ENCODE results near the gene L3MBTL3.
"Not testable (repeated sequence)": the region's sequence is repeated elsewhere in the genome, so short reads cannot be mapped to it uniquely, and the experiment has no call there.

The L3MBTL3 gene

DNA sequence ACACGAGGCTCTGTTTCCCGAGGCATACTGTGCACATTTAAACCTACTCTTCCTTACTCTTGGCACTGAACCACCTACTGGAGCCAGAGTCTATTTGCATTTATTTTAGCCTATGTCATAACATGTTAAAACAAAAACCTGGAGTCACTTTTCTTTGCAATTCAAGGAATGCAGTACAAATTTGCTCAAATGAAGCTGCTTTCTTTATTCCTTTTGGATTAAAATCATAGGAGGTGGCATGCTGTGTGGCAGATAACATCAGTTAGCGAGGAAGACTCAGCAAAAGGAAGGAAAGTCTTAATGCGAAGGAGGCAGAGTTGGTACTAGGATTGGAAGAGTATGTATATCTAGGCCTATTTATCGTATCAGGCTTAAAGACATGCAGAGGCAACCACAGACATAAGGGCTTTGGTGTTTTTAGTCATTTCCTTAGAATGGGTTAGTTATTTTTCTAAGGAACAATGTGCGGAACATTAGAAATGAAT, 111.4 kb downstream of the L3MBTL3 start:
- DNase-seq, result no peak

DNA sequence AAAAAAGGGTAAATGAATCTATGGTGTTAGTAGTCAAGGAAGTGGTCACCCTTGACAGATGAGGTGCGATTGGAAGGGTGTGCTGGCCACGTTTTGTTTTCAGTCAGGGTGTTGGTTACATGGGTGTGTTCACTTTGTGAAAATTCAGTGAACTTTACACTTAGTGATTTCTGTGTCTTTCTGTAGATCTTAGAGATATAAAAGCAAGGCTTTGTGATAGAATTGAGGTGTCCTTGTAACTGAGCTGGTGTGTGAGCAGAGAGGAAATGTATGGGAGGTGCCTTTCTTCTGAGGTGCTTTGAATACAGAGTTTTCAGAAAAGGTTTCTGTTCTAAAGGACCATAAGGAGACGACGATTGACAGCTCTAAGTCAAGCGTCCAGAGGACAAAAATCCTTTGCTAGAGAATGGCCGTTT, 113.9 kb downstream of the L3MBTL3 start:
- DNase-seq, result no peak
- intact Hi-C loops (cut with DNase I), result no loop called here

More for the DNA sequence above, 111.4 kb downstream of the L3MBTL3 start:
- intact Hi-C loops (cut with DNase I), result no loop called here

DNA sequence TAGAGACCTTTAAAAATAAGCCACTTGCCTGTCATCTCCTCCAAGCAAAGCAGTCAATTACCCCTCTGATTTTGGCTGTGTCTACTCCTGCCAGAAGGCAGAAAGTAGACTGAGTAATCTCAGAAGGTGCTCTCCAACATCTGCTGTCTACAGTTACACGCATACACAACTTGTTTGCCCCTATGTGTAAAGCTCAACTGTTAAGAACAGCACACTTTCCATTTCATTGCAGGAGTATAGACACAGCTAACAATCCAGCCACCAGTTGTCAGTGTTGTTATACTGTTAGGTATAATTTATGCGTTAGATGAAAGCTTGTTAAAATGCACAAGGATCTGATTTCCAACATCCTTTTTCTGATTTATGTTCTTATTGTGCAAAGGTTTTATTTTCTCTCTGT, 116.2 kb downstream of the L3MBTL3 start:
- intact Hi-C loops (cut with DNase I), result no loop called here
- DNase-seq, result no peak

DNA sequence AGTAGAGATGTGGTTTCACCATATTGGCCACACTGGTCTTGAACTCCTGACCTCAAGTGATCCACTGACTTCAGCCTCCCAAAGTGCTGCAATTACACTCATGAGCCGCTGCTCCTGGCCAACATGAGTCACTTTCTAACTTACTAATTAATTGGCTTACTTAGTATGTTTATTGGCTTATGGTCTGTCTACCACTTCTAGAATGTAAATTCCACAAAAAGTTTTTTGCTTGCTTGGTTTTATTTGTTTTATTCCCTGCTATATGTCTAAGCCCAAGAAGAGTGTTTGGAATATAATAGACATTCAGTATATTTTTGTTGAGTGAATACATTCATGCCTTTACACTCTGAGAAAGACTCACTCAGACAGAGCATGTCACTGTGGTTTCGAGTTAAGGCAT, 118.4 kb downstream of the L3MBTL3 start:
- intact Hi-C loops (cut with DNase I), result no loop called here
- no peak for DNase-seq

DNA sequence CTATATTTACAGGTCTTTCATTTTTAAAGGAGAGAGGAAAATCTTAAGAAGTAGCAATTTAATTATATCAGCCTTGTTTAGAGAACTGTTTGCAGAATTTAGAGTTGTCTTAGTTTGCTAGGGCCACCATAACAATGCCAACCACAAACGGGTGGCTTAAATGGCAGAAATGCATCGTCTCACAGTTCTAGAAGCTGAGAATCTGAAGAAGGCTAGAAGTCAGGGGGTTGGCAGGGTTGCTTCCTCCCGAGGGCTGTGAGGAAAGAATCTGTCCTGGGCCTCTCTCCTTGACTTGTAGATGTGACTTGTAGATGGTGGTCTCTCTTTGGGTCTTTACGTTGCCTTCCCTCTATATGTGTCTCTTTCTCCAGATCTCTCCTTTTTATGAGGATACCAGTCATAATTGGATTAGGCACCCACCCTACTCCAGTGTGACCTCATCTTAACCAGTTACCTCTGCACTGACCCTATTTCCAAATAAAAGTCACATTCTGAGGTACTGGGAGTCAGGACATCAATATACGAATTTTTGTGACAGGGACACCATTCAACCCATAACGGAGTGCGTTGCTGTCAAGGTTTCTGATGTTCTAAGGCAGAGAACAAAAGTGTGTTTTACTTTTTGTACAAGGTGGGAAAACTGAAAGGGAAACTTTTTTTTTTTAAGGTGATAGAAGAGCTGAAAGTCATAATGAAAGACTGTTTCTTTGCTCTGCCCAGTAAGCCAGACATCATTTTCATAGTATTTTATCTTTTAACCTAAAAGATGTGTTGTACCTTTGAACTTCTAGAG, 119.9 kb downstream of the L3MBTL3 start:
- intact Hi-C loops (cut with DNase I), result no loop called here
- DNase-seq, result no peak

DNA sequence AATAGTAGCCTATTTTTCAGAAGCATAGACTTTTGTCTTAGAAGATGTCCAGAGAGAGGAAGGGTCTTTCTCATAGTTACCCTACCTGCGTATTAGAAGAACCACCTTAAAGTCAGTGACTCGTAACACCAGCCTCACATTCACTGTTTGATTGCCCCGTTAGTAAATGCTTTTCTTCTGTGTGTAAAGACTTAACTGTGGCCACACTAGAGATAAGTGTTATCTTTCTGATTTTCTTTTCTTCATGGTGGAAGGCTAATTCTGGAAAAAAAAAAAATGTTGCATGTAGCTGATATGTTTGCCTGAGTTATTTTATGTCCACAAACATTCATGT, 120.5 kb downstream of the L3MBTL3 start:
- intact Hi-C loops (cut with DNase I), result no loop called here
- no peak for DNase-seq

DNA sequence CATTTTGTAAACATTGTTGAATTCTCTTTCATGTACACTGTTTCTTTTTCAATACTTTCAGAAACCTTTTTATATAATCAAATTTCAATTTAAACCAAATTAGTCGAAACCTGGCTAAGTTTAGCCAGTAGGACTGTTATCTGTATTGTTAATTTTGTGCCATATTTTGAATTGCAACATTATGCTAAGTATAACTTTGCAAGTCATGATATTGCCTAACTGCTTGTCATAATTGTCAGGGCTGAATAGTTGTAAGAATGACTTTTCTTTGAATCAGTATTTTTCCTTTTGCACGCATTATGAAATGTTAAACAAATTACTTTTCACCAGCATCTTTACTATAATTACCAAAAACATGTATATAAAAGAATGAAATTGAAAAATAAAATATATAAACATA, 121.7 kb downstream of the L3MBTL3 start:
- intact Hi-C loops (cut with DNase I), result no loop called here
- no peak for DNase-seq

DNA sequence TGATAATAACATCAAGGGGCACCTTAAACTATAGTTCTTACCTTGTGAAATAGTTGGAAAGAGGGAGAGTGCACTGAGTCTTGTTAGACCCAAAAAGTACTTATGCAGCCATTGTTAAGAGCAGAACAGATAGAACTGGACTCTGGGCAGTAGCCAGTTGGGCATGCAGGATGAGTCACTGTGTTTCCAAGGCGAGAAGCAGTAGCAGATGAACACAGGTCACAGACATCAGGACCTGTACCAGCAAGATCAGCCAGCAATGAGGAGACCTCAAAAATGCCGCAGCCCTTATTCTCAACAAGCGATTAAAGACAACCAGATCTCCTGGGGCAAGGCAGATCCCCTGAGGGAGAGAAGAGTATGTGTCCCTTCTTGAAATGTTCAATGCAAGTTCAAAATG, 125.3 kb downstream of the L3MBTL3 start:
- intact Hi-C loops (cut with DNase I), result no loop called here
- no peak for DNase-seq

DNA sequence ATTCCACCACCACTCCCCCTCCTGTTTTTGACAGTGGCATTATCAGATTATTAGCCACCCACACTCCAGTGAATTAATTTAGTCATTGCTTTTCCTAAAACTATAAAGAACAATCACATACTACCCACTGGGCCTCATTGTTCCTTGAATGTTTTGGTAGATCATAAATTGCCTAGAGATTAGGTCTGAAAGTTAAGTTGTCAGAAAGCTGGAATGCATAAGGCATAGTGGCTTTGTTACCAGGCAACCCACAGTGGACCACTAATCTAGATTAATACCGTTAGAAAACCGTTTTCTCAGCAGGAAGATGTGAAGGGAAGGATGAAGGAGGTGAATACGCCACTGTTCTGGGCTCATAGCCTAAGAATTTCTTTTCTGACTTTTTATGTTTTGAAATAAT, 128.7 kb downstream of the L3MBTL3 start:
- DNase-seq, result no peak
- intact Hi-C loops (cut with DNase I), result no loop called here

DNA sequence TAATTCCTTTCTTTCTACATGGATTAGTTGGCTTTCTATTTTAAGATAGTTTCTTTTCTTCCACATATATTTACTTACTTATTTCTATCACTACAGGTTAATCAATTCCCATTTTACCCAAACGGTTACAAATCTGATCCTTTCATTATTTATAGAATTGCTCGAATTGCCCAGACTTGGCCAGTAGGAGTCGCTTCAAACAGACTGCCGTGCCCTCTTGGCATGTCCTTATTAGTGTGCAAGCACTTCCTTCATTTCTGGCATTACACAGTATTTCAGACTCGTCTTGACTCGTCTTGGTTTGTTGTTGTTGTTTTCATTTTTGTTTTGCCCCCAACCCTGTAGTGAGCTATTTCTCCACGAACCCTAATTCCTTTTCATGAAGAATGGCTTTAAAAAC, 129.8 kb downstream of the L3MBTL3 start:
- no peak for DNase-seq
- intact Hi-C loops (cut with DNase I), result no loop called here

DNA sequence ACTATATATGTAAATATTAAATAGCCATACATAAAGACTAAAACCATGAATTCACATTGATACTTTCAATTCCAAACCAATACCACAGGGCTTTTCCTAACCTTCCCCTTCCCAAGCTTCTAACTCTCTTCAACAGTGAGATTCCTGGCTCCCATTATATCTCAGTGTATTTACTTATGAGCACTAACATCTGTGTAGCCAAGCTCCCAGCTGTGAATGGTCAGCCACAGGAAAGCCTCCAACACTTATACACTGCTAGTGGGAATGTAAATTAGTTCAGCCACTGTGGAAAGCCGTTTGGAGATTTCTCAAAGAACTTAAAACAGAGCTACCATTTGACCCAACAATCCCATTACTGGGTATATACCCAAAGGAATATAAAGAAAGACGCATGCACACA, 130.6 kb downstream of the L3MBTL3 start:
- DNase-seq; intact Hi-C loops (cut with DNase I): not testable (repeated sequence)

DNA sequence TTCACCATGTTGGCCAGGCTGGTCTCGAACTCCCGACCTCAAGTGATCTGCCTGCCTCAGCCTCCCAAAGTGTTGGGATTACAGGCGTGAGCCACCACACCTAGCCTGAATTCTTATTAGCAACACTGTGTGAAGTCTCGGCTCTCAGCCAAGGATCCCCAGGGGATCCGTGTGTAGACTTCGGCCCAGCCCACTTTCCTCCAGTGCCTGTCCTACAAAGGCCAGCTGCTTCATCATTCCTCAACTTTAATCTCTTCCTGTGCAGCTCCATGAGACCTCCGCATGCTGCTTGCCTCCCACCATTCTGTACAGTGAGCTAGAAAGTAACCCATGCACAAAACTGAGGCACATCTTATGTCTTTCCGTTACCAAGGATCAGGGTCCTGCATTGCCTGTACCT, 132.5 kb downstream of the L3MBTL3 start:
- DNase-seq, result no peak
- intact Hi-C loops (cut with DNase I), result no loop called here

DNA sequence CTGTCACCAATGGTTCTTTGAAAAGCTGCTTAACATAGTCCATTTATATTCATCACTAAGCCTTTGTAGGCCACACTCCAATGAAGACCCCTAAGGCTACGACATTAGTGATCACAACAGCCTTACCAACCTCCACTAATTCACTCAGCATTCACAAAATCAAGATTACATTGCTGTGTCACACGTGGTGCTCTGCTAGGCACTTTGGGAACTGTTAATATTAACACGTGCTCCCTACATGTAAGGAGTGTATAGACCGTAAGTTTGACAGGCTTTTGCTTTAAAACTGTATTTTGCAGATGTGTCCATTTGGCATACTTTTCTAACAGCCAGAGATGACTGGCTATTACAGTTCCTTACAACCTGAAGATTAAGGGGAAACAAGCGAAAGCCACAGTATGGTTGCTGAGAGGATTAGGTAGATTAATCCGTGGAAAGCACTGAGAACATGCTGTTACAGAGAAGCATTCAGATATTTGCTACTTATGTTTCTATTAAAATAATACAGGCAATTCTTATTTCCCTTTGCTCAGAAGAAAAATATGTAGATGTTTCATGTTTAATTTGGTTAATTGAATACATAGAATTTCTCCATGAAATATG, 134.6 kb downstream of the L3MBTL3 start:
- no peak for DNase-seq
- intact Hi-C loops (cut with DNase I), result no loop called here

DNA sequence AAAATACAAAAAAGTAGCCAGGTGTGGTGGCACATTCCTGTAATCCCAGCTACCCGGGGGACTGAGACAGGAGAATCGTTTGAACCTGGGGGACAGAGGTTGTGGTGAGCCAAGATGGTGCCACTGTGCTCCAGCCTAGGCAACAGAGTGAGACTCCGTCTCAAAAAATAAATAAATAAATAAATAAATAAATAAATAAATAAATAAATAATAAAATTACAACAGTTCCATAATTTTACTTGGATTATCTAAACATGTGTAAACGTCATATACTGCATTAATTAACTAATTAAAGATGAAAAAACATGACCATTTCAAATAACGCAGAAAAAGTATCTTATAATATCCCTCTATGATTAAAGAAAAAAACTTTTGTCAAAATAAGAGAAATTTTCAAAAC, 138.5 kb downstream of the L3MBTL3 start:
- DNase-seq, result no peak
- intact Hi-C loops (cut with DNase I), result no loop called here

DNA sequence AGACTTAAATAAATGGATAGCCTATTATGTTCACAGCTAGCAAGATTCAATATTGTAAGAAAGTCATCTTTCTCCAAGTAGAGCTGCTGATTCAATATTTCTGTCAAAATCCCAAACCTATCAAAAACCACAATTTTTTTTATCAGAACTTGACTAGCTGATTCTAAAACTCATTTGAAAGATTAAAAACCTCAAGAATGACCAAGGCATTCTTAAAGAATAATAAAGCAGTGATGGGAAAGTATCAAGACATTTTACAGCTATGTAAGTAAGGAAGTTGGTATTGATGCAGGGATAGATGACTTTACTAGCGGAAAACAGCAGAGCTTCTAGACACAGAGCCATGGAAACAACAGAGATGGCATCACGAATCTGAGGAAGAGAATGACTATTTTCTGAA, 139.7 kb downstream of the L3MBTL3 start:
- intact Hi-C loops (cut with DNase I), result no loop called here
- no peak for DNase-seq

DNA sequence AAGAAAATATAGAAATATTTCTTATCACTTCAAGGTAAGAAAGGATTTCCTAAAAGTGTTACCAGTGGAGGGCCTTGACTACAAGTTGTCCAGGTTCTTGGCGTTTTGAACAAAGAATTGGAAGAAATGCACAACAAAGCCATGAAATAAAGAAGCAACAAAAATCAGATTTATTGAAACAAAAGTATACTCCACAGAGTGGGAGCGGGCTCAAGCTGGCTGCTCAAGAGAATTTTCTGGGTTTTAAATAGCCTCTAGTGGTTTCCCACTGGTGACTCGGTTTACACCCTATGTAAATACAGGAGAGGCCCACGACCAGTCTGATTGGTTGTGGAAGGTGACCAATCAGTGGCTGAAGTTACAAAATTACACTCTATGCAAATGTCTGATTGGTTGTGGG, 140.2 kb downstream of the L3MBTL3 start:
- intact Hi-C loops (cut with DNase I), result no loop called here
- DNase-seq, result no peak

DNA sequence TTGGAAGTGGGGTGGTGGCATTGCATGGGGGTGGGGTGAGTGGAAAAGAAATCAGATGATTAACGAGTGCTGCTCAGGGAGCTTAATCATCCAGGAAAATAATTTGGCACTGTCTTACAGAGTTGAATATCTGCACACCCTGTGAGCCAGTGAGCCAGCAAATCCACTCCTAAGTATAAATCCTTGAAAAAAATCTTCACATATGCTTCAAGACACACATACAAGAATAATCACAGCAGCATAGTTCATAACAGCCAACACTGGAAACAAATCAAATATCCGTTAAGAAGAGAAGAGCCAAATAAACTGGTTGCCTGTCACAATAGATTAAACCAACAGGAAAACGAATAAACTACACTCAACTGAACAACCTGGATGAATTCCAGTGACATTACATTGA, 141.6 kb downstream of the L3MBTL3 start:
- DNase-seq, result no peak
- intact Hi-C loops (cut with DNase I), result no loop called here

DNA sequence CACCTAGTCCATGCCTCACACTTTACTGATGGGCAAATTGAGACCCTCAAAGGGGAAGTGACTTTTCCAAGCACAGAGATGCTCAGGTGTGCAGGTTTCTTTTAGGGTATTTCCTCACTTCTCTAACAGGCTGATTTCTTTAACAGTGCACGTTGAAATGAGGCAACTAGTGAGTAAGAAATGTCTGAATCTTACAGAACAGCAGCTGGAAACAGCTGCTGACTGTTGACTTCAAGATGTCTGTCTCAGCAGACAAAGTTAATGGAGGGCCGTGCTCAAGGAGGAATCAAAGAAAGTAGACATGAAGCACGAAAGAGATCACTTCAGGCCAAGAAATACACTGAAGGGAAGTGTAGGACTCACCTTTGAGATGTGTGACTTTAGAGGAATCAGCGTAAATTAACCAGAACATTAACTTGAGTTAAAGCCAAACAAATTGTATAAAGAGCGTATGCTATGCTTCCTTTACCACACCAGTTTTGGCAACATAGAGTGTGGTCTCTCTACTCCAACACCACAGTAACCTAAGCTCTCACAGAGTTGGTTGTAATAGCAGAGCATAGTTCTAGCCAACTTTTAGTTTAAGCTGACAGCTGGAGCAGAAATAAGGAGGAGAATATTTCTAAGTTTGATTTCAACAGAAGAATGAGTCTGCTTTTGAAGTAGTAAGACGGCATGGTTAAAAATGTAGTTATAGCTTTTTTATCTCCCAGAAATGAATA, 143.5 kb downstream of the L3MBTL3 start:
- DNase-seq, result no peak
- intact Hi-C loops (cut with DNase I), result no loop called here

DNA sequence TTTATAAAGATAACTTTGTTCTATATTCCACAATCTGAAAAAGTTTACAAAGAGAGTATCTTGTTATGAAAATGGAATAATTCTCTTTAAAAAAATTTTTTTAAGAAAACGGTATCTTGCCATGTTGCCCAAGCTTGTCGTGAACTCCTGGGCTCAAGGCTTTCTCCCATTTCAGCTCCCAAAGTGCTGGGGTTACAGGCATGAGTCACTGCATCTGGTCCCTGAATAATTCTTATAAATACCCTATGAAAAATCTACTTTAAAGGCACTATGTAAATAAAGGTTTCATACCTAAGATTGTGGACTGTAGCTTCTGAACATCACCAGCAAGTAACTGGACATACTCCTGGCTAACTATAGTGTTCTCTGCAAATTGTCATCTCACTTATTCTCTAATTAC, 144.0 kb downstream of the L3MBTL3 start:
- intact Hi-C loops (cut with DNase I), result no loop called here
- DNase-seq, result no peak

DNA sequence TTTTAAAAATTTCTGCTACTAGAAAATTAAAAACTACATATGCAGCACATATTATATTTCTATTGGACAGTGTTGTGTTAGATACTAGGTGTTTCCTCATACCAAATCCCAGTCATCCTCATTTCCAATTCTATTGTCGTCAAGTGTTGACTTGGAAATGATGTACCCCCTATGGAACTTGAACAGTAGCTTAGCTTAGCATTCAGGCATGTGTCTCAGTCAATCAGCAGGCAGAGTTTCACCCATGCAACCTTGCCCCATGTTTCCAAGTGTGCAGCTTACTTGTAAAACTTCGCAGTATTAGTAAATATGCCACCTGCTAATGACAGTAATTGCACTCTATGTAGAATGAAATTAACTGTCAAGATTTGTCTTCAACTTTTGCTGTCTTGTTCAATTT, 144.9 kb downstream of the L3MBTL3 start:
- intact Hi-C loops (cut with DNase I), result no loop called here
- DNase-seq, result no peak

DNA sequence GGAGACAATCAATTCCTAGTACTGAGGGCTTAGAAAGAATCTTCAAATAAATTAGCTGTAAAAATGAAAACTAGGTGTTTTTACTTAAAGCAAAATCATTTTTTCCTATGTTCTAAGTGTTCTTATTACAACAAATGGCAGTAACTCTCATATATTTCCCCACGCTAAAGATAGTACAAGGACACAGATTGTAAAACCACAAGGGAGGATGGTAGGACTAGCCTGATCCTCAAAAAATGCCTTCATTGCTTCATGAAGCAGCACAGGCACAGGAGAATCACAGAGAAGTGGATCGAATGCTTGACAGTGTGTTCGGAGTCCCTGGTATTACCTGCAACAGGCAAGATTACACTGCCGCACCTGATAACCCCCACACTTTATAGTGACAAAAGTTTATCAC, 145.9 kb downstream of the L3MBTL3 start:
- DNase-seq, result no peak
- intact Hi-C loops (cut with DNase I), result no loop called here

DNA sequence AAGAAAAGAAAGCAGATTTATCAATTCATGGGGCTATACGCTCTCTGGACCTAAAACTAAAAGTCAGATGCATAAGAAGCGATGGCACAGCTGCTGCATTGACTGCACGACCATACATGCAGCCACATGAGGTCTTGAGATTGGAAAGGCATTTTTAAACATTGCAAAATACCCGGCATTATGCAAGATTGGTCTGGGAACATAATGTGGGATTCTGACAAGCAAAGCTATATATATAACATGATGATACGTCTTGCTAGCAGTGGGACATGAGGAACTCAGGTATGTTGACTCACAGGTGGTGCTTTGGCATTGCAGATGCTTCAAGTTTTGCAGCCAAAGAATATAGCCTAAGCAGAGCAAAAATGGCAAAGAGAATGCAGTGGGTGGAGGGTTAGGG, 149.3 kb downstream of the L3MBTL3 start:
- DNase-seq, result no peak
- intact Hi-C loops (cut with DNase I), result no loop called here

All from posterior cingulate gyrus (tissue), 11 donors.